T-helper 17 cell (primary cell): Measurements from ENCODE around the gene ORMDL3. TPM values are rescaled to one million over a fixed set of nuclear protein-coding genes. Genes with fewer than 3 reads are reported as not detected.
"Not testable (repeated sequence)": the region's sequence is repeated elsewhere in the genome, so short reads cannot be mapped to it uniquely, and the experiment has no call there.

ENCODE experiments used
- ATAC-seq: fragments of 150-1000 bp; cut with Tn5 transposase; 2 replicates; pipeline ENCODE4 v1.10.0; 2021; ENCODE audit warnings: mild to moderate bottlenecking, moderate library complexity
- DNase-seq, 3 donors: peaks; one replicate each; pipeline versions ENCODE4 v3.0.0 to v3.0.0-alpha.2; 2020 to 2021
- H3K9me3 ChIP-seq: one replicate; pipeline ENCODE4 v1.7.0; 2013; ENCODE audit warnings: low read length, mild to moderate bottlenecking; ENCODE audit not compliant: control insufficient read depth, poor library complexity, severe bottlenecking
- H3K27ac Mint-ChIP-seq: one replicate; pipeline ENCODE4 v1.8.0; 2022; ENCODE audit warnings: mild to moderate bottlenecking, moderate library complexity, mixed read lengths
- H3K27me3 Mint-ChIP-seq: one replicate; pipeline ENCODE4 v1.8.0; 2022; ENCODE audit warnings: mixed read lengths
- H3K36me3 Mint-ChIP-seq: one replicate; pipeline ENCODE4 v1.8.0; 2022; ENCODE audit warnings: low read depth, mixed read lengths
- H3K4me1 Mint-ChIP-seq: one replicate; pipeline ENCODE4 v1.8.0; 2022; ENCODE audit warnings: mild to moderate bottlenecking, mixed read lengths
- H3K4me3 Mint-ChIP-seq: one replicate; pipeline ENCODE4 v1.8.0; 2022; ENCODE audit warnings: mild to moderate bottlenecking, moderate library complexity, mixed read lengths
- total RNA-seq, 4 donors: library from RNA in 2 of 4; stranded (reverse) in 2 of 4; gene quantifications; one replicate each; pipeline ENCODE4 v1.2.3 and lab custom pipeline; 2022 to 2026

The ORMDL3 gene
- total RNA-seq, 2 donors from 2014 or later: 76.0 to 88.9 TPM

DNA sequence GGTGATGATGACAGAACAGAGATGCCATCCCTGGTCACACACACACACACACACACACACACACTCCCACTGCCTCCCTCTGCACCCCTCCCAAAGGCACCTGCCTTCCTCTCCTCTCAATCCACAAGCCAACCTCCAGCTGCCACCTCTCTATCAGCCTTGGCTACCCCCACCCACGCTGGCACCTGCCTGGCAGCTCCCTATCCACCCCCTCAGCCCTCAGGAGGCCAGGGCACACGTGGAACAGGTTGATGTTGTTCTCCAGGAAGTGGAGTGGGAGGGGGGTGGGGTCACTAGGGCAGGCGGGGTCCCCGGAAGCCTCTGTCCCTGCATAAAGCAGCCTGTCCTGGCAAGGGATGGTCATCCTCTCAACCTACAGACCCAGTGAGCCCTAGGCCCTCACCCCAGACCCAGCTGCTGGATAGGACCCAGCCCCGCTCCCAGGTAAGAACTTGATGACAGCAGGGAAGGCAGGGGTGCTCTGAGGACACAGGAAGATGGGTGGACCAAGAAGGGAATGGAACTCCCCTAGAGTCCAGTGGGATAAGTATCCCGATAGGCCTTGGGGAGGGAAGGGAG, 35.3 kb upstream of the ORMDL3 start, which contains the start of gene GSDMA:
TSS of gene GSDMA (plus strand) at position 363 of the 579 bp plus-strand sequence. CDS start 2,684 bp downstream, outside the sequence.
- no peak for DNase-seq
- Mint-ChIP-seq H3K27me3 (peaks cover 6% of the 10 kb centered on the region), H3K27ac (peak within 1 kb of the TSS; percentile 62), H3K4me3 (peak within 1 kb of the TSS; percentile 53), H3K4me1 (peaks cover 23% of the 10 kb centered on the region), H3K36me3 (no peaks in the 10 kb centered on the region)
- ATAC-seq: no peak
- H3K9me3 ChIP-seq: no peaks in the 10 kb centered on the region

DNA sequence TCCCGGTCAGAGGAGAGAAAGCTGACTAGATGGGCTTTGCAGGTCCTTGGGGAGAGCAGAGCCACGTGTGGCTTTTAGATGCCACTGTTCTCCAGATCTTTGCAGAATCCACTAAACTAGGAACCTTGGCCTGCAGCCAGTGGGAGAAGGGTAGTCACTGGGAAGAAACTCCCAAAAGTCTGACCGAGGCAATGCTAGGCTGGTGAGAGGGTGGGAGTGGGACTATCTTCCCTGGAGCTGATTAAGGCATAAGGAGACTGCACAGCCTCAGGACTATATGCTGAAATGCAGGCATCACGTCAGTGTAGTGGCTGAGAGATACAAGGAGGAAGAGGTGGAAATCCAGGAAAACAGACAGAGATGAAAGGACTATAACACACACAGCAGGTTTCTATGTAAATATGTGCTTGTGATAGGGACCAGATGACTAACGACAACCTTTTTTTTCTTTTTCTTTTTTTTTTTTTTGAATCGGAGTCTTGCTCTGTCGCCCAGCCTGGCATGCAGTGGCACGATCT, 33.2 kb upstream of the ORMDL3 start:
- ATAC-seq (no peak), DNase-seq (no peak)
- no peaks in the 10 kb centered on the region for H3K36me3 Mint-ChIP-seq
- peak overlapping the region; percentile 14 for H3K27ac Mint-ChIP-seq
- H3K4me3 Mint-ChIP-seq: no peak overlapping the region
- peaks cover 19% of the 10 kb centered on the region for H3K4me1 Mint-ChIP-seq
- no peaks in the 10 kb centered on the region for H3K27me3 Mint-ChIP-seq
- no peaks in the 10 kb centered on the region for H3K9me3 ChIP-seq

DNA sequence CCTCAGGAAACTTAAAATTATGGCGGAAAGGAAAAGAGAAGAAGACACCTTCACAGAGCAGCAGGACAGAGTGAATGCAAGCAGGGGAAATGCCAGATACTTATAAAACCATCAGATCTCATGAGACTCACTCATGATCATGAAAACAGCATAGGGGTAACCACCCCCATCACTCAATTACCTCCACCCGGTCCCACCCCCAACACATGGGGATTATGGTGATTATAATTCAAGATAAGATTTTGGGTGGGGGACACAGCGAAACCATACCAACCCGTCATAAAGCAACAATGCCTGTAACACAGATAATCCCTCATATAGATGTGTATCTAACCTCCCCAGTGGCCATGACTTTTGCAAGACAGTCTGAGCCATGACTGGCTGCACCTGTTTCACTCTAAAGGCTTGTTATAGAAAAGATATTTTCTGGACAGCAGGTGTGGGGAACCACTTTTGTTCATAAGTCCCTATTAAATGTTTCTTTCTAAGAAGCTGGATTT, 28.4 kb upstream of the ORMDL3 start:
- no peaks in the 10 kb centered on the region for H3K27me3 Mint-ChIP-seq
- ATAC-seq: no peak
- H3K27ac Mint-ChIP-seq: no peak overlapping the region
- H3K4me3 Mint-ChIP-seq: no peak overlapping the region
- H3K9me3 ChIP-seq: no peaks in the 10 kb centered on the region
- no peaks in the 10 kb centered on the region for H3K36me3 Mint-ChIP-seq
- peaks cover 14% of the 10 kb centered on the region for H3K4me1 Mint-ChIP-seq
- DNase-seq: no peak

DNA sequence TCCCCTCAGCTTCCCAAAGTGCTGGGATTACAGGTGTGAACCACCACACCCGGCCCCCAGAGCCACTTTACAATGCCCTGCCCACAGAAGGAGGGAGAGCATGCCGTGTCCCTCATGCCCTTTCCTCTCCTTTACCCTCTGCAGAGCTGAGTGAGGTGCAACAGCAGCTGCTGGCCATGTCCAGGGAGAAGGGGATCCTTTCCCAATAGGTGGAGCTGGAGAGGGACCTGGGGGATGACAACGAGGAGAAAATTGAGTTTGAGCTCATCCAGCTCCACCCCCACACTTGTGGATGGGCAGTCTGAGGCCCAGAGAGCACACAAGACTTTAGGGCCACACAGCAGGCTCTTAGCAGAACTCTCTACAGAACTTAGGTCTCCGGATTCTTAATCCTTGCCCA, 27.5 kb upstream of the ORMDL3 start:
- Mint-ChIP-seq H3K36me3 (no peaks in the 10 kb centered on the region), H3K4me1 (peaks cover 14% of the 10 kb centered on the region), H3K27me3 (no peaks in the 10 kb centered on the region), H3K27ac (peak overlapping the region; percentile 16), H3K4me3 (peak overlapping the region; percentile 63)
- H3K9me3 ChIP-seq: no peaks in the 10 kb centered on the region
- ATAC-seq (no peak), DNase-seq (no peak)

DNA sequence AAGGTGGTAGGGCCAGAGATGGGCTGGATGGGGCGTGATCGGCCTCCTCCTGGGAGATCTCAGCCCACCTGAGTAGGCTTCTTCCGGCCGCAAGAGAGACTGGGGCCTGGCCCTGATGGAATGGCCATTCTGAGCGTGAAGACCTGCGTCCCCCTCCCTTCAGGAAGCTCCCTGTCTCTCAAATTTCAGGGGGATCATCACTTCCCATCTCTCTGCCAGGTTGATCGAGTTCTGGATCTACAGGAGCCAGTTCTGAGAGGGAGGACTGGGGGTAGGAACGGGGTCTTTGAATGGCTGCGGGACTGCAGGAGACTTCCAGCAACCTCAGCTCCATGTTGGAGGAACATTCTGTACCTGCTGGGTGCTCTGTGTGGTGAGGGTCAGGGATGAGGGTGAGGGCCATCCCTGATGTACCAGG, 26.1 kb upstream of the ORMDL3 start:
- no peak for DNase-seq
- no peaks in the 10 kb centered on the region for H3K27me3 Mint-ChIP-seq
- ATAC-seq: no peak
- H3K36me3 Mint-ChIP-seq: no peaks in the 10 kb centered on the region
- H3K9me3 ChIP-seq: no peaks in the 10 kb centered on the region
- H3K27ac Mint-ChIP-seq: peak overlapping the region; percentile 49
- H3K4me3 Mint-ChIP-seq: peak overlapping the region; percentile 85
- H3K4me1 Mint-ChIP-seq: peaks cover 9% of the 10 kb centered on the region

DNA sequence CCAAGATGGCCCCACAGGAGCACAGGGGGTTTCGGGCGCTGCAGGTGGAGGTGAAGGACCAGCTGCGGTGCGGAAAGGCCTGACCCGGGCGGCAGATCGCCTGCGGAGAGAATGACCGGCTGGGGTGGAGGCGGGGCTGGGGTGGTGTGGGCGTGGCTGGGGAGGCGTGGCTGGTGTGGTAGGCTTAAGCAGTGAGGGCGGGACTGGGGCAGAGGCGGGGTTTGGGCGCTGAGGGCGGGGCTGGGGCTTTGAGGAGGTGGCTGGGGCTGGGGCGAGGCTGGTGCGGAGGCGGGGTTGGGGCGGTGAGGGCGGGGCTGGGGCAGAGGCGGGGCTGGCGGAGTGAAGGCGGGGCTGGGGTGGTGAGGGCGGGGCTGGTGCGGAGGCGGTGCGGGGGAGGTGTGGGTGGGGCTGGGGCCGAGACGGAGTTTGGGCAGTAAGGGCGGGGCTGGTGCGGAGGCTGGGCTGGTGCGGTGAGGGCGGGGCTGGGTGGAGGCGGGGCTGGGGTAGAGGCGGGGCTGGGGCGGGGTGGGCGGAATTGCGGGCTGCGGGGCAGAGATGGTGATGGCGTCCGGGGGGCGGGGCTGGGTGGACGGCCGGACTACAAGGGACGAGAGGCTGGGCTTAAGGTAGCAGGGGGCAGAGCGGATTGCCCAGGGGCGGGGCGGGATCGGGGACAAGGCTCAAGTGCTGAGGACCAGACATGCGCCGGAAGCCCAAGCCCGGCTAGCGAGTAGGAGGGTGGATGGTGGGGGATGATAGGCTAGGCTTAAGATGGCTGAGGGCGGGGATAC, 25.5 kb upstream of the ORMDL3 start:
- Mint-ChIP-seq H3K36me3 (no peaks in the 10 kb centered on the region), H3K27ac (peak overlapping the region; percentile 49), H3K4me3 (peak overlapping the region; percentile 85), H3K27me3 (no peaks in the 10 kb centered on the region), H3K4me1 (peaks cover 11% of the 10 kb centered on the region)
- ATAC-seq: peak; percentile 89
- peak; percentile 93 to 98 (median 97) for DNase-seq
- H3K9me3 ChIP-seq: no peaks in the 10 kb centered on the region

DNA sequence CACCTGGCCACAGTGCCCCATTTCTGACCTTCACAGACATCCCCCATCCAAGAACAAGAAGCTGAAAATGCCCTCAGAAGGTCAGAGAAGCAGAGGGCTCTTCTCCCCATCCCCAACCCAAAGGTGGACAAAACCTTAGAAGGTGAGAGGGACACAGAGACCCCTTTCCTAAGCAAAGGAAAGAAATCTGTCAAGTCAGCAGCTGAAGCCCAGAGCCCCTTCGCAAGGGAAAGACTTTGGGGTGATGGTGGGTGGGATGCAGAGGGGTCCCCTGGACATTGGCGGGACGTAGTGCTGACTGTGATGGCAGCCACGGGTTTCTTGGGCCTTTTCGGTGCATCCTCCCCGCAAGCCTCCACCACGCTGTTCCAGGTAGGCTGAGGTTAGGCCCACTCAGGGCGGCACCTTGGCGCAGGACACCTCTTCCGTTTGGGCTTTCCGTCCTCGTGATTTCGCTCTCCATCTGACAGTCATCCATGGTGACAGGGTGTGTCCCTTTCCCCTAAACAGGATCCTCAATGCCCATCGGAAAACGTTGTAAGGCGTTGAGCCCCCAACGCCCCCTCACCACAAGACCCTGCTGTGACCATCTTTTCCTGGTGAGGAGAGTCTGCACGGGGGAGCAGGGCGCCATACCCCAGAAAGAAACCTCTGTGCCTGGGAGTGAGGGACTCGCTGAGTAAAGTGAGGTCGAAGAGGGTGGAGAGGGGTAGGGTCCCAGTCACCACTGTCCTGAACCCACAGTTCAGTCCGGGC, 24.7 kb upstream of the ORMDL3 start:
- Mint-ChIP-seq H3K4me1 (peaks cover 13% of the 10 kb centered on the region), H3K36me3 (no peaks in the 10 kb centered on the region), H3K27me3 (no peaks in the 10 kb centered on the region), H3K27ac (no peak overlapping the region), H3K4me3 (peak overlapping the region; percentile 85)
- no peak for DNase-seq
- ATAC-seq: no peak
- no peaks in the 10 kb centered on the region for H3K9me3 ChIP-seq

DNA sequence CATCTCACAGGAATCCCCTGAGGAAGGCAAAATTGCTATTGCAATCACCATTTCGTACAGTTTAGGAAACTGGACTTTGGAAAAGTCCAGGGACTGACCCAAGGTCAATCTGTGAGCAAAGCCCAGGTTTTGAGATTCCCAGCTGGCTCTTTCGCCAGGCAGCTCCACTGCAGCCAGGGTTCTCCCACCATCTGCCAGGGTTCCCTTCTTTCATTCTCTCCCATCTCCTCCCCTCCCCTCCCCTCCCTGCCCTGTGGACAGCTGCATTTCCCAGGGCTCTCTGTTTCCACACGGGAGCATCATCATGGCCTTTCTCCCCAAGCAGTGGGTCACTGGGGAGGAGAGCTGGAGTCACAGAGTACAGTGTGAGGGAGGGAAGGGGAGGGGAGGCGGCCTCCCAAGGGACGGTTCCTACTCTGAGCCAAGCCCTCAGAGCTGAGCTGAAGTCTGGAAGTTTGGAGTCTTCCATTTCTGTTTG, 23.5 kb upstream of the ORMDL3 start:
- no peaks in the 10 kb centered on the region for H3K36me3 Mint-ChIP-seq
- no peaks in the 10 kb centered on the region for H3K9me3 ChIP-seq
- no peaks in the 10 kb centered on the region for H3K27me3 Mint-ChIP-seq
- peaks cover 16% of the 10 kb centered on the region for H3K4me1 Mint-ChIP-seq
- no peak overlapping the region for H3K4me3 Mint-ChIP-seq
- ATAC-seq (no peak), DNase-seq (no peak)
- H3K27ac Mint-ChIP-seq: no peak overlapping the region

DNA sequence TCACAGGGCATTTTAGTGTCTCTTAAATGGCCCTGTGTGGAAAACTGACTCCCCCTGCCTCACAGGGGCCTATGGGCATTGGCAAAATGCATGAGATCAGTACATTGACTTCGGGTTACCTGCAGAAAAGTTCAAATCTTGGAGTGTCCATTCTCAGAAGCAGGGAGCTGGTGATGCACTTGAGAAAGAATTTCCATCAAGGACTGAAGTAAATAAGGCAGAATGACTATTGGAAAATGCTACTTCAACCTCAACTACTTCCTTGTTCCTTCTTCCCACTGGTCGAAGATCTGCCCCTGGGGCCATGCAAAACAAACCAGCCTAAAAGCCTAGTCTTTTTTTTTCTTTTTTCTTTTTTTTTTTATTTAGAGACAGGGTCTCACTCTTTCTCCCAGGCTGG, 21.6 kb upstream of the ORMDL3 start:
- Mint-ChIP-seq H3K27me3 (no peaks in the 10 kb centered on the region), H3K36me3 (no peaks in the 10 kb centered on the region), H3K4me3 (no peak overlapping the region), H3K27ac (no peak overlapping the region), H3K4me1 (peaks cover 16% of the 10 kb centered on the region)
- DNase-seq (no peak), ATAC-seq (no peak)
- H3K9me3 ChIP-seq: no peaks in the 10 kb centered on the region

DNA sequence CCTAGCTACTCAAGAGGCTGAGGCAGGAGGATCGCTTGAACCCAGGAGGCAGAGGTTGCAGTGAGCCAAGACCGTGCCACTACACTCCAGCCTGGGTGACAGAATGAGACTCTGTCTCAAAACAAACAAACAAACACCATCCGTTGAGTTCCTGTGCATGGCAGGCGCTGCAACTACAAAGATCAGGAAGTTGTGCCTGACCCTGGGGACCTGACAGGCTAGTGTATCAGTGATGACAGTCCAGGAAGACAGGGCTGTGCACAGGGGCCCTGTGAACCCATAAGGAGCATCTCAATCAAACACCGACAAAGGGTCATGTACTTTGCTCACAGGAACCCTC, 21.1 kb upstream of the ORMDL3 start:
- not testable (repeated sequence) for H3K4me3 Mint-ChIP-seq, H3K27ac Mint-ChIP-seq, H3K9me3 ChIP-seq, H3K36me3 Mint-ChIP-seq, H3K27me3 Mint-ChIP-seq, ATAC-seq, DNase-seq
- H3K4me1 Mint-ChIP-seq: peaks cover 16% of the 10 kb centered on the region

DNA sequence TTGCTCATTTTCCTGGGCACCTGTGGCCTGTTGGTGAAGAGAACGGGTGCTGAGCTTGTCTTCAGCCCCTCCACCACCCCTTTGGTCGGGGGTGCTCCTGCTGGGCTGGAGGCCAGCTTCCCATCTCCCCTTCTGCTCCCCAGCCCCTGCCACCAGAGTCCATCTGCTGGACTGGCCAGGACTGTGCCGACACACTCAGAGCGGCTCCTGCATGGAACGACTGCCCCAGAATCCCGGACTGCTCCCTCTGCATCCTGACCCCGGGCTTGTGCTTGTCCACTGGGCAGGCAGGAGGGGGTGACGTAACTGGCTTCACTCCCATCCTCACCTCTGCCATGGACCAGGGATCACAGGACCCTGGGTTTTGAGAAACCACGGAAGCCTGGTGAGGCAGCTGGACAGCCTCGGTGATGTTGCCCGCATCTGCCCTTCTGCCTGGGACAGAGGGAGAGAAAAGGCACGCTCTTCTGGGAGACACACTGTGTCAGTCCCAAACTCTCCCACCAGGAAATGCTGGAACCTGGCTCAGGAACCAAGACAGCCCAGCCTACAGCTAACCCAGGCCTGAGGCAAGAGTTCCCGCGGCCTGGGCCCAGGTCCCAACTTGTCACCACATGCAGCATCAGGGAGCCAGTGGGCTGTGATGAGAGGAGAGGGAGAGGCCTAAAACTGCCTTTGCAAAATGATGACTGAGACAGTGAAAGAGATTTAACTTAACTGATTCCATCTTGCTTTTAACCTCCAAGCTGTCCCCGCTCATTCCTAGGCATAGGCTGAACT, 19.3 kb upstream of the ORMDL3 start:
- H3K36me3 Mint-ChIP-seq: no peaks in the 10 kb centered on the region
- no peak overlapping the region for H3K27ac Mint-ChIP-seq

DNA sequence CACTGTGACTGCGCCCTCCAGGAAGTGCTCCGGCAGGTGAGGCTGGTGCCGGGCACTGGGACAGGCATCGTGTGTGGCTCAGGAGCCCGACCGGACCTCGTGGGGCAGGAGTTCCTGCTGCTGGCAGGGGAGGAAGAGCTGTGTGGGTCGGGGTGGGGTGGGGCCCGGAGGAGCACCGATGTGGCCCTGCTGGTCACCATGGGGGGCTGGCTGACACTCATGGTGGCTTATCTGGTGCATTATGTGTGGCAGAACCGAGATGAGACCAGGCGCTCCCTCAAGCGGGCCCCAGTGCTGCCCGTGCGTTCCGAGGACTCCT, 17.0 kb upstream of the ORMDL3 start:
- Mint-ChIP-seq H3K36me3 (no peaks in the 10 kb centered on the region), H3K4me1 (peaks cover 17% of the 10 kb centered on the region), H3K27me3 (peaks cover 7% of the 10 kb centered on the region), H3K4me3 (no peak overlapping the region), H3K27ac (no peak overlapping the region)
- DNase-seq (no peak), ATAC-seq (no peak)
- H3K9me3 ChIP-seq: no peaks in the 10 kb centered on the region

More for the DNA sequence above, 19.3 kb upstream of the ORMDL3 start:
- DNase-seq: no peak
- no peaks in the 10 kb centered on the region for H3K9me3 ChIP-seq
- no peak overlapping the region for H3K4me3 Mint-ChIP-seq
- H3K4me1 Mint-ChIP-seq: peaks cover 8% of the 10 kb centered on the region
- H3K27me3 Mint-ChIP-seq: peaks cover 7% of the 10 kb centered on the region
- no peak for ATAC-seq
